DMS 273 treated with DMSO at 0.1 percent for 48 hours (cell line): ENCODE data around the gene OSBPL5.

Experiments used
- DNase-seq: peaks from one replicate; lab custom pipeline; 2025; lab: John Stamatoyannopoulos, UW

The OSBPL5 gene

DNA sequence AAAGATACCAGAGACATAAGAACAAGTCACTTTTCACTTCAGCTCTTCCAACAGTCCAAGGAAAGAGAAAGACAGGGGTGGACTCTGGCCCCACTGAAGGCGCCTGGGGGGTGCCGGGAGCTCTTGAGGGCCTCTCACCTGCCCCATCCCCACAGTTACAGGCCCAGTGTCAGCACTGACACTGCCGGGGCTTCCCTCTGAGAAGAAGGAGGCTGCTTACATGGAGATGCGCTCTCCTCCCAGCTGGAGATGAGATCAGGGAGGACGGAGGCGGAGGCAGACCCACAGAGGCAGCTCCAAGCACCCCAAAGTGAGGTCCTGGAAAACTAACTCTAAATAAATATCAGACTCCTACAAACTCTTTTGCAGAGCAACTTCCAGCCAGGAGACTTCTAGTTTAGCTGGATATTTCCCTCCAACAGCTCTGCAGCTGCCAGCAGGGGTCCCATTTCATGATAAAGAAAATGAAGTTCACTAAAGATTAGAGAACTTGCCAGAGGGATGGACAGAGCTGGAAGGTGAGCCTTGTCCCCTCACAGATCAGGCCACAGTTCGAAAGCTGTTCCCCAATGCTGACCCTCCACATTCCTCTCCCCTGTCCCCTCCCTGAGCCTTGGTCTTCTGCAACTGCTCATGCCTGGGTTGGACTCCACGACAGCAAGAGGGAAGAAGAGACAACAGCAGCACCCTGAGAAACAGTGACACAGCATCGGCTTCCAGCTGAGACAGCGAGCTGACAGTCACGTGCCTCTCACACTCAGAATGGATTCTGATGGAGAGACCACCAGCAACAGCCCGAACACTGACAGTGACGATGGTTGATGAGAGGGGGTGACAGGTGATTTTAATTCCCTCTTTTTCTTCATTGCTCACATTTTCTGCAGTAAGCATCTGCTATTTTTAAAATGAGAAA is 113.7 kb downstream of the OSBPL5 start:
- DNase-seq: no peak

DNA sequence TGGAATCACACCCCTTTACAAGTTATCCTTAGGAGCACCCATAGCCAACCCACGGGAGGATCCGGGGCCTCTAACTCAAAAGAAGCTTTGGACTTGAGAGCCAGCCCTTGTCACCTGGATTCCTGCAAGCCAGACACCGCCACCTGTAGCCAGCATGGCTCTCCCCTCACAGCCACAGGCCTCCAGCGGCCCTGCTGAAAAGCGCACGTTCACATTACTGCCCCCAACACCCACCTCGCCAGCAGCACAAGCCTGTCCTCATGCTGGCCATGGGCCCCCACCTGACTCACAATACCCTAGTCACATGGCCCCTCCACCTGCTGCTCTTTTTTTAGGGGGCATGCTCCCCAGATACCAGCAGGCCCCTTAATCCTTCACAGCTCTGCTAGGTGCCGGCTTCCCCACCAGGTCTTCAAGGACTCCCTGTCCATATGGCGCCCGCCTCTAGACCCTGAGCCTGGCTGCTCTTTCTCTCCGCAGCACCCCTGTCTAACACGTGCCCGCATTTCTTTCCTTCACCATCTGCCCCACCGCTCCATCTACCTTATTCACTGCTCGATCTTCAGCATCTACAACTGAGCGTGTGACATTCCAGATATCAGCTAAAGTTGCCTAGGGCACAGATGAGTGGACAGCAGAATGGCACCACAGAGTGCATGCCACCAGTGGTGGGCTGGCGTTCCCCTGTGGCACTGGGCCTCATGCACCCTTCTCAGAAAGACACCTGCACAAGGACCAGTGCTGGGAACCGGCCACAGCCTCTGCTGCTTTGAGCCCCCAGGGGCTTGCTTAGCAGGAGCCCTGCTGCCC is 114.5 kb downstream of the OSBPL5 start:
- DNase-seq: no peak

DNA sequence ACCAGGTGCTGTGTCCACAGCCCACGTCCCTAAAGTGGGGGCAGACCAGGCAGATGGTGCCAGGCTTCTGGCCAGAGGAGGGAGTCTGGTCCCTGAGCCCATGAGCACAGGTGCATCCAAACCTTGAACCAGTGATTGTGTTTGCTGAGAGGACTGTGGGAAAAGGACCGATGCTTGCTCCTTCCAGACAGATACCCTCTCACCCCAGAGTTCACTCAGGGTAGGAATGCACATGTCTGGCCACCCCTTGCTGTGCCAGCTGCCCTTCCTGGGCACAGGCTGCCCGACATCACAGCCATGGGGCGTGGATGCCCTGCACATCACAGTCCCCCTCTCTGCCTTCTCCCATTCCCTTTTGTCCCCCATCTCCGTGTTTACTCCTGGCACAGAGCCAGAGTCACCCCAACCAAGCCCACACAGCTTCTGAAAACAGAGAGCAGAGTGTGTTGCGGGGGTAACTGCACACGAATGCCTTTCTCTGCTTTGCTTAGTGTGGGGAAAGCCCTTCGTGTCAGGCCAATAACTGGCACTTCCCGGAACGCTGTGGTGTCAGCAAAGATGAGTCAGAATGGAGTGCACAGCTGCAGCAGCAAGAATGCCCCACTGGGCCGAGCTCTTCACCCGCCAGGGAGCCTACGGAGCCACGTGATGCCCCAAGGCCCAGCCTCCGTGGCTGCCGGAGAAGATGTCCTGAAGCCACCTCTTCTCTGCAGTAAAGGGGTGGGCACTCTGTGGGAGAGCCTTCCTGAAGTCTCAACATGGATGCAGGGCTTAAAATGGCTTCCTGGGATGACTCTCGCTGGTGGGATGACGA is 115.5 kb downstream of the OSBPL5 start:
- peak; percentile 15 for DNase-seq

DNA sequence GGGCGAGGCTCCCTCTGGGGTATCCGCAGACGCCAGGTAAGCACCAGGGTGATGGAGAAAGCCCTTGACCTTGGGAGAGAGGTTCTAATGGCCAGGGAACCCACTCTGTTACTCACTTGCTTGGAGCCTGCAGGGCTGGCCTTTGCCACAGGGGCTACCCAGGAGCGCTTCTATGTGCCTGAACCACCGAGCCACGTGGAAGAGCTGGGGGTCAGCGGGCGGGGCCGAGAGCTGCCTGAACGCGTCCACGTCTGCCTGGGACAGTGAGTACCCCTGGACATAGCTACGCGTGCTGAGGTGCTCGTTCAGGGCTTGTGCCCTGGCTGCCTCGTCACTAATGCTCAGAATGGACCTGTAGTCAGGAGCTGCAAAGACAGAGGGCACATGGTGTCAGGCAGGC is 117.5 kb downstream of the OSBPL5 start:
- DNase-seq: no peak

DNA sequence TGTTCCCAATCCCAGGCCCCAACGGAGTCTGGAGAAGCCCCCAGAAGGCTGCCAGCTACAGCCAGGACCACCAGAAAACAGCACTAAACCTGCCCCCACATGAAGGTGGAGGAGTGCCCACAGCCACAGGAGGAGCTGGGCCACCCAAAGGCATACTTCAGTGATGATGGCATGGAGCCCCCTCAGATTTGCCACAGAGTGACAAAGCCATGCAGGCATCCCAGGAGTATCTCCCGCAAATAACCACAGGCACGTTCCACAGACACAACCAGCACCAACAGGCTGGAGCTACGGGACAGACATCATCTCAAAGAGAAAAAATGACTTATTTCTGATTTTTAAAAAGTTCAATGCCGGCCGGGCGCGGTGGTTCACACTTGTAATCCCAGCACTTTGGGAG is 118.5 kb downstream of the OSBPL5 start:
- no peak for DNase-seq

DNA sequence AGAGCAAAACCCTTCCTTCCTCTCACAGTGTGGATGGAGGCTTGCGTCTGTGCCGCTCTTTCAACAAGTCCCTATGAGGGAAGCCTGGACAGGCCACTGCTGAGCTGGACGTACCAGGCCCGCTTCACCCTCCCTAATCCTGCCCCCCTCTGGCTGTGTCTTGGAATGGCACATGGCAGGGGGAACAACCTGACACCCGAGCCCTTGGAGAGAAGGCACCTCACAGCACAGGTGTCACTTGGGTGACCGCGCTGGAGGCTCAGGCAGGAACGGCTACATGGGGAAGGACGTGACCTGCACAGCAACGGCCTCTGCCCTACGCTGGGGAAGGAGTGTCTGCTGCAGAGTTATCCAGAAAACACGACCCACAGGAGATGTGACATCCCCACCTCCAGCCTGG is 118.9 kb downstream of the OSBPL5 start:
- no peak for DNase-seq

DNA sequence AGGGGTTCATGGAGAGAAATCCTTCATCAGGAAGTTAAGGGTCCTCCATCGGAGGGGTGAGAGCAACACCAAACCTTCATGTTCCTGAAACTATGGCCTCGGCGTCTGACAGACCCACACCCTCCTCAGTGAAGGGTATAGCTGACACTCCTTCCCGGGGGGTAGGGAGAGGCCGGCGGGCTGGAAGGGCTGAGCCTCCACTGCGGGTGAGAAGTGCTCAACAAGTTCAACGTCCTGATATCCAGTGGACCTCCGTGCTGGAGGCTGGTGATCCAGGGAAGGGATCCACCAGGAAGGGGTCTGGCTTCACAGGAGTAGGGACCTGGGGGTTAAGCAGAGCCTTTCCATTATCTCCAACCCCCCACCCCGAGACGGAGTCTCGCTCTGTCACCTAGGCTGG is 120.2 kb downstream of the OSBPL5 start:
- no peak for DNase-seq

DNA sequence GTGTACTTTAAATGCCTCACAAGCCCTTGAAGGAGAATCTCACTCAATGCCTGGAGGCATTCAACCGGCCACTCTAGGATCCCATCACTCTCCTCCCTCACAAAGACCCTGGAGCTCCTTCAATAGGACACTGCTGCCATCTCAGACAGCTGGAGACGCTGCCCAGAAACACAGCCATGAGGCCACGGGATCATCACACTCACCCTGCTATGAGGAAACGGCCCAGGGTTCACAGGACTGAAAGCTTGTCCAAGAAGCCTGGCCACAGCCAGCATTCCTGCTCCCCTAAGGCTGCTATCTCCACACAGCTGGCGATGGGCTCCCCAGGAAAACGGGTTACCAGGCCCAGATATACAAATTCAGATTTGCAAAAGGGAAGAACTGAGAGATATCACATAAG is 121.1 kb downstream of the OSBPL5 start:
- no peak for DNase-seq

DNA sequence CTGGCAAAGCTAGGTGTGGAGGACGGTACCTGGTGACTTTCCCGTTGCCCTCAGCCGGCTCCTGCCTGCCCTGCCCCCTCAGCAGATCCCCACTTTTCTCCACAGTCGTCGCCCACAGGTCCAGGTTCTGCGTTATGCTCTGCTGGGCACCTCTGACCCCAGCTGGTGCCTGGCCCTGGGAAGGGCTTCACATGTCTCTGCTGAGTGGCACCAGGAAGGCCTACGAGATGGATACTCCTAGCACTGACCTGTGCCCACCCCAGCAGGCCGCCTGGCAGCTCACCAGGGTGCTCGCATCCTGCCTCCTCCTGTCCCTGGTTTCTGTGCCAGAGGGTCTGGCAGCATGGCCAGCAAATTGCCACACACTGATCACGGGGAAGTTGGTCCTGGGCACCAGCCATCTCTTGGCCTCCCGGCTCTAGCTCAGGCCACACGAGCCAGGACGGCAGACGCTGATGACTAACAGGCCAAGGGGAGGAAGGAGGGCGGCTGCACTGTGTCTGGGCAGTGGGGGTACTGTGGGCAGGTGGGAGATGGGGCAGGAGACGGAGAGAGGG is 121.7 kb downstream of the OSBPL5 start:
- no peak for DNase-seq

DNA sequence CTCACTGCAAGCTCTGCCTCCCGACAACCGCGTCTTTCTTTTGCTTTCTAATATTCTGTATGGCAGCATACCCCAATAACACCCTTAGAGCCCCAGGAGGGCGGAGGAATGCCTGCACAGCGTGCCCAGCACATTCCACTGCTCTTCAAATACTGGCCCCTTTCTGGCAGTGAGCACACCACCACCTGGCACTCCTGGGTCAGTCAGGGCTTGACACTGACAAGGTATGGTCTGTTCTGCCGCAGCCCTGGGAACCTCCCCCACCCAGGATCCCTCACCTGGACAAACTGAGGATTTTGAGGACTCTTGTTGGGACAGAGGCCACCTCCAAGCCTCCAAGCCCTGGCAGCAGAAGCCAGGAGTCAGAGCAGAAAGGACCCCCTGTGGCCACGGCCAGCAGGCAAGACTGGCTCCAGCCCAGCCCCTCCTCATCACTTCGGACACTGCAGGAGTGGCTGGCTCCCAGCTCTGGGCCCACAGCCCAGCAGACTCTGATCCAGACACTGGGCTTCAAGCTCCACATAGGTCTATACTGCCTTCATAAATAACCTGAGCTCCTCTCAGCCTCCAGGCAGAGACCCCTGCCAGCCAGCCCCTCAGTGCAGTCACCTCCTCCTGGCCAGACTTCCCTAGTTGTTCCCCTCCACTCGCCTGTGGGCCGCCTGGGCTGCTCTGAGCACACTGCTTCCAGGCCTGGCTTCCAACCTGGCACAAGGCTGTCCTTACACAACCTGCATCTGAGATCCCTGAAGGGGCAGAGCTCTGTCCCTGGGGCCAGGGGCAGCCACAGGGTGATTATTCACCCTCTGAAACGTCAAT is 122.4 kb downstream of the OSBPL5 start:
- DNase-seq: no peak

DNA sequence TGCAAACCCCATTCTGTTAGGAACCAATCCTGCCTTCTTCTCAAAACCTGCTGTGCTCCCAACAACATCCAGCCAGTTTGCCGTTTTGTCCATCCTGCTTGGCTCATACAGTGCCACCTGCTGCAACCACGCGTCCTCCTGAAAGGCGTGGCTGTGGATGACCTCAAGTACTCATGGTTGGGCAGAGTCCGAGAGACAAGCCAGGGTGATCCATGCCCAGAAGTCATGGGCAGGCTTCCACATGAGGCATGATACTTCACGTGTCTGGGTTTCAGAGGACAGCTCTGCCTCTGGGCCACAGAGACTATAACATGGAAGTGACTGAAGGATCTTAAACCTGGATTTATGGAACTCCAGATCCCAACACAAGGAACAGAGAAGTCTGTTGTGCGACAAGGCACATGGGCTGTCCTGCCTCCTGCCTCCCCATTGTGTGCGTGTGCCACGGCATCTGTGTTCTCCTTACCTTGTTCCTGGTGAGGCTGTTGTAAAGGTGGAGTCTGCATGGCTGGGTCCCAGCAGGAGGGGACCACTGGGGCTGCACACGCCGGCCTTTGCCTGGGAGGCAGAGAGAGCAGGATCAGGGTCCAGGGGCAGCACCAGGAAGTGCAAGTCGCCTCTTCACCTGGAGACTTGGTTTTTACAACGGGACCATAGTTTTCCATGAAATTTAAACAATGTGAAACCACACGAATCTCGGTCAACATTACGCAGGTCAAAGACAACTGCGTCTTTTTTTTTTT is 123.2 kb downstream of the OSBPL5 start:
- DNase-seq: no peak

DNA sequence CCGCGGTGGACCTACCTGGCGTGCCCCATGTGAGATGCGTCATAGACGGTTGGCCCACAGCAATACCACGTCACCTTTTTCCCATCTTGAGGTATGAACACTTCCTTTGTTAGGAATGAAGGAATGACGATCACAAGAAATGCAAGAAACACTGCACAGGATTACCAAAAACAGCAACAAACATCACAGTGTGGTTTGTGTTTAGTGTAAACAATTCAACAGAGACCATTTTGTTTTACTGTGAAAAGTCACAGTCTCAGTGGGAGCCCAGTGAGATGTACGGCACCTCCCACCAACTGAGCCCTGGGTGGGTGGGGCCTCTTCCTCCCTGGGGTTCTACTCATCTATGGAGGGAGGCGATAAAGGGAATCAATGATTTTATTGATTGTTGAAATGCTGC is 124.2 kb downstream of the OSBPL5 start:
- no peak for DNase-seq

DNA sequence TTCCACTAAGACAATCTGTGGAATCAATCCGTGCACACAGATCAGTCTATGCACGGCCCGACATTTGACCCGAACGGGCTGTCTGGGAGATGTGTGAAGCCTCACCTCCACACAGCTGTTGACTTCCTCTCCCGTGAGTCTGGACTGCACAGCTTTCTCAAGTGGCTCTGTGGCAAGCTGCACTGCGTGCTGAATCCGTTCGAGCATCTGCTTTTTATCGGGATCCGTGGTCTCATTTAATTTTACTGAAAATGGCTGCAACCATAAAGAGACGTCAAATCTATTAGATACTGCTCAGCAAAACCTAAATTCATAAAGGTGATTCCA is 127.2 kb downstream of the OSBPL5 start:
- no peak for DNase-seq
